Suprapubic skin (tissue), 3 donors: ENCODE data around the gene INTS11.

ENCODE experiments used
- CTCF ChIP-seq, 2 donors: fragments of 200-600 bp in 1 of 2; fragments of 450-650 bp in 1 of 2; sonication (generic) in 1 of 2; IDR thresholded peaks; one replicate each; pipeline ENCODE4 v1.5.1; 2016 to 2019; ENCODE audit warnings: antibody characterized with exemption in 2 of 2, mild to moderate bottlenecking in 1 of 2, moderate library complexity in 1 of 2
- POLR2A ChIP-seq, 2 donors: fragments of 450-650 bp; IDR thresholded peaks; one replicate each; pipeline ENCODE4 v1.6.1; 2017; ENCODE audit warnings: antibody characterized with exemption in 2 of 2, mild to moderate bottlenecking in 2 of 2, moderate library complexity in 2 of 2

DNA sequence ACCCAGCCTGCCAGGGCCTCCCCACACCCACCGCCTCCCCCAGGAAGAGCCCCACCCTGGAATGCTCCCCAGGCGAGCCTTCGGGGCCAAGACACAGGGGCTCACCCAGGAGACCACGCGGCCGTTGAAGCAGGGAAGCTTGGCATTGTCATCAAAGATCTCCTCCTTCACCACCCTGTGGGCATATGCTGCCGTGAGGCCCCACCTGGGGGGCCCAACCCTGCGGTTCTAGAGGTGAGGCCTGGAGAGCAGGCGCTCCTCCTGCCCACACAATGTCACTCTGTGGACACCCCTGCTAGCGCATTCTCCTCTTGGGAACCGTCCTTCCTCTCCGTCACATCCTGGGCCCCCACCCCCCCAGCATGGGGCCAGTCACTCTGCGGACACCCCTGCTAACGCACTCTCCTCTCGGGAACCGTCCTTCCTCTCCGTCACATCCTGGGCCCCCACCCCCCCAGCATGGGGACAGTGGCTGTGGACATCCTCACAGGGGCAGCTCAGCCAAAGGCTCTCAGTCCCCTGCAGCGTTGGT, 18.2 kb upstream of the INTS11 start:
- TF ChIP-seq CTCF (IDR thresholded peaks at IDR 0.05), result no peak
- no peak for TF ChIP-seq POLR2A (IDR thresholded peaks at IDR 0.05)
